HG03520 (cell line): ENCODE data around the gene DIRAS1.
"Not testable (repeated sequence)": the region's sequence is repeated elsewhere in the genome, so short reads cannot be mapped to it uniquely, and the experiment has no call there.

Experiments
- ATAC-seq: cut with Tn5 transposase; IDR thresholded peaks from one replicate; pipeline ENCODE4 v1.9.1; 2021; ENCODE audit warnings: mild to moderate bottlenecking, moderate library complexity; ENCODE audit not compliant: unreplicated experiment

The DIRAS1 gene

DNA sequence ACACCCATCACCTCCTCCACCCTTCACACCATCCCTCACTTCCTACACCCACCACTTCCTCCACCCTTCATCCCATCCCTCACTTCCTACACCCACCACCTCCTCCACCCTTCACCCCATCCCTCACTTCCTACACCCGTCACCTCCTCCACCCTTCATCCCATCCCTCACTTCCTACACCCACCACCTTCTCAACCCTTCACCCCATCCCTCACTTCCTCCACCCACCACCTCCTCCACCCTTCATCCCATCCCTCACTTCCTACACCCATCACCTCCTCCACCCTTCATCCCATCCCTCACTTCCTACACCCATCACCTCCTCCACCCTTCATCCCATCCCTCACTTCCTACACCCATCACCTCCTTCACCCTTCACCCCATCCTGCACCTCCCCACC, 7.1 kb downstream of the DIRAS1 start:
- ATAC-seq = not testable (repeated sequence)

- not testable (repeated sequence) for ATAC-seq
Observed at GRCh38 chr19:2713170-2713569, 8.0 kb downstream of the DIRAS1 start.

DNA sequence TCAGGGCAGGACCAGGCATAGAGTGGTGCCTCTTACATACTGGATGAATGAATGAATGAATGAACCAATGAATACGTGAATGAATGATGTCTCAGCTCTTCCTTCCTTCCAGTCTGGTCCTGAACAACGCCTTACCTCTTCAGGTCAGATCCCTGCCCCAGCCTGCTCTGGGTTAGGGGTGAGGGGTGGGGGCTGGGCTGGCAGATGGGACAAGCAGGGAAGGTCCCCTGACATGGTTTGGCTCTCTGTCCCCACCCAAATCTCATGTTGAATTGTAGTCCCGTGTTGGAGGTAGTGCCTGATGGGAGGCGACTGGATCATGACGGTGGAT, 9.3 kb downstream of the DIRAS1 start:
- no peak for ATAC-seq

- ATAC-seq = no peak
Observed at GRCh38 chr19:2711172-2711874, 9.8 kb downstream of the DIRAS1 start.

DNA sequence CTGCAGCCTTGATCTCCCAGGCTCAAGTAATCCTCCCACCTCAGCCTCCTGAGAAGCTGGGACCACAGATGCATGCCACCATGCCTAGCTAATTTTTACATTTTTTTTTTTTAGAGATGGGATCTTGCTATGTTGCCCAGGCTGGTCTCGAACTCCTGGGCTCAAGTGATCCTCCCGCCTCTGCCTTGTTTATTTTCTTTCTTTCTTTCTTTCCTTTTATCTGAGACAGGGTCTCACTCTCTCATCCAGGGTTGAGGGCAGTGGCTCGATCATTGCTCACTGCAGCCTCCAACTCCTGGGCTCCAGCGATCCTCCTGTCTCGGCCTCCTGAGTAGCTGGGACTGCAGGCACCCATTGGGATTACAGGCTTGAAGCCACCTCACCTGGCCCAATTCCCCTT, 14.9 kb downstream of the DIRAS1 start:
- no peak for ATAC-seq

DNA sequence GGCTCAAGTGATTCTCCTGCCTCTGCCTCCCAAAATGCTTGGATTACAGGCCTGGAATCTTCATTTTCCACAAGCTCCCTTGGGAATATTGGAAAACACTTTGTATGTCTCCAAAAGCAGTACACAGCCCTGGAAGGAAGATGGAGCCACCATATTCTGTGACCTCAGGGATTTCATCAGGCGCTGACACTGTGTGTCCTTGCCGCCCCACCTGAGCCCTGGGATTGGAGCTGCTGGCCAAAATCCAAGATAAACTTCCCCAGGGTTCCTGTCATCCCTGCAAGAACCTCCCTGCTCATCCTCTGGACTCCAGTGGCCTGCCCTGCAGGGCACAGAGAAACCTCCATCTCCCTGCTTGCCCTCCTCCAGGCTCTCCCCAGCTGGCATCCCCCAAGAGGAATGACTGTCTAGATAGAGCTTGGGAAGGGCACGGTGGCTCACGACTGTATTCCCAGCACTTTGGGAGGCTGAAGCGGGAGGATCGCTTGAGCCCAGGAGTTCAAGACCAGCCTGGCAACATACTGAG, 17.4 kb downstream of the DIRAS1 start:
- no peak for ATAC-seq

GRCh38 chr19:2703077-2703437, 18.1 kb downstream of the DIRAS1 start:
- no peak for ATAC-seq

- peak; percentile 68 for ATAC-seq
Observed at GRCh38 chr19:2702170-2703076, 18.7 kb downstream of the DIRAS1 start, which contains the start of gene GNG7. GNG7 (minus strand) TSS chr19:2702694; CDS start chr19:2520688, 182,006 bp downstream.

DNA sequence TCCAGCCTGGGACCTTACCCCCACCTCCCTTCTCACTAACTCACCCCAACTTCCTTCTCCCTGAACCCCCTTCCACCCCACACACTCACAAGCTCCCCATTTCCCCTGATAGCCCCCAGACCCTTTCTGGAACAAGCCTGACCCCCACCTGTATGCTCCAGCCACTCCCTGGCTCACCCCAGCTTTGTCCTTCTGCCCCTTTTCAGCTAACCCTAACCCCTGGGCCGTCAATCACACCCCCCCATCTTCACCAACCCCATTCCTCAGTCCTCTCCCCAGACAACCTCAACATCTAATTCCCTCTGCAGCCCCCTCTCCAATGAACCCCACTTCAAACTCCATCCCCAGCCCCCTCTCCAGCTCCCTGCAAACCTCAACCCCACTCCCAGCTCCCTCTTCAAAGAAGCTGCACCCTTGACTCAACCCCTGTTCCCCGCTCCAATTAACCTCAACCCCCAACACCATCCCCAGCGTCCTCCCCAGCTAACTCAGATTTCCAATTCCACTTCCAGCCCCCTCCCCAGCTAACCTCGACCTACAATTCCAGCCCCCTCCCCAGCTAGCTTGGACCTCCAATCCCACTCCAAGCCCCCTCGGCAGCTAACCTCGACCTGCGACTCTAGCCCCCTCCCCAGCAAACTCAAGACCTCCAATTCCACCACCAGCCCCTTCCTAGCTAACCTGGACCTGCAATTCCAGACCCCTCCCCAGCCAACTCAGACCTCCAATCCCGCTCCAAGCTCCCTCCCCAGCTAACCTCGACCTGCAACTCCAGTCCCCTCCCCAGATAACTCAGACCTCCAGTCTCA, 19.6 kb downstream of the DIRAS1 start:
- ATAC-seq = no peak

DNA sequence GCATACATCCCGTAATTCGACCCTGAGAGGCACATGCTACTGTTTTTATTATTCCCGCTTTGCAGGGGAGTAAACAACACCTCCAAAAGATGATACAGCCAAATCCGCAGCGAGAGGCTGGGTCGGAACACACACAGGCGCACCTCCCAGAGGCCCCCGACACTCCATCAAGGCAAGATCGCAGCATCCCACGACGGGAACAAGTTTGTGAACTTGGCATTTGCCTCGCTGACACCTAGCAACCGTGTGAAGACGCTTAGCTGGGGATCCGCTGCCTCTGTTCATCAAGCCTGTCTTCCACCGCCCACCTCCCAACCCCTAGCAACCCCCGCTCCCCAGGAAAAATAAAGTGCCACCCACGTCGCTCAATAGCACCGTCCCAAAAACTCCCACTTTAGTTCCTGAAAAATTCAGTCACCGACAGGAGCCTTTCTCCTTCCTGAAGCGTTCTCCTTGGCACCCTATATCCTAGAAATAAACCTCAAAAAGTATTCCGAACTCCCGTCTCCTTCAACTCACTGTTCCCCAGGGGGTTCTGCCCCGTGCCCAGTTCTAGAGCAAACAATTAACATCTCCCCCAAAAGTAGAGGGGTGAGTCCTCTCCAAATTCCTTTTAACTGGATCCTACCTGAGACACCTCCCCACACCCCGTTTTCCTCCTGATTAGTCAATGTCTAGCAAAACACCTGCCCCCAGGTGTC, 20.4 kb downstream of the DIRAS1 start:
- no peak for ATAC-seq

DNA sequence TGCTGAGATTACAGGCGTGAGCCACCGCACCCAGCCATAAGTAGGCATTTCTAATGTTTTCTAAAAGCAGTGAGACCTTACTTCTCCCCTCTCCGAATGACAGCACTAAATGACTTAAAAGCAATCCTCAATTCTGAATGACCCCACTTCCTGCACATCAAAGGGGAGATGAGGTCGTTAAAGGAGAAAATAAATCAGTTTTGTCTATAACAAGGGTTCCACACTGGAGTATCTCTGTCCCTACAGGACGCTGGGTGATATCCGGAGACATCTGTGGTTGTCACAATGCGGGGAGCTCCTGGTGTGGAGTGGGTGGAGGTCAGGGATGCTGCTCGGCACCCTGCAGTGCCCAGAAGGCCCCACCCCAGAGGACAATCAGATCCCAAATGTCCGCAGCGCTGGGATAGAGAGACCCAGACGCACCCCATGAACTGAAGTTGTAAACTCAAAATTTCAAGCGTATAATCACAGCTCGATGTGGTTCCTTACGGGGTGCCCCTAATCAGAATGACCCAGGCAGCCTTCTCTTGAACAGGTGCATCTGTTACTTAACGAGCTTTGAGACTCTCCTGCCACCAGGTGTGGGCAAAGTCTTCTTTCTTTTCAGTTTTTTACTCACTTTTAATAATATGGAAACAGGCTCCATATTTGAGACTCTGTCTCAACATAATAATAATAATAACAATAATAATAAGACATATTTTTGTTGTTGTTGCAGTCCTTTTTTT, 21.6 kb downstream of the DIRAS1 start:
- ATAC-seq = no peak

- no peak for ATAC-seq
Observed at GRCh38 chr19:2694196-2694595, 27.0 kb downstream of the DIRAS1 start.

DNA sequence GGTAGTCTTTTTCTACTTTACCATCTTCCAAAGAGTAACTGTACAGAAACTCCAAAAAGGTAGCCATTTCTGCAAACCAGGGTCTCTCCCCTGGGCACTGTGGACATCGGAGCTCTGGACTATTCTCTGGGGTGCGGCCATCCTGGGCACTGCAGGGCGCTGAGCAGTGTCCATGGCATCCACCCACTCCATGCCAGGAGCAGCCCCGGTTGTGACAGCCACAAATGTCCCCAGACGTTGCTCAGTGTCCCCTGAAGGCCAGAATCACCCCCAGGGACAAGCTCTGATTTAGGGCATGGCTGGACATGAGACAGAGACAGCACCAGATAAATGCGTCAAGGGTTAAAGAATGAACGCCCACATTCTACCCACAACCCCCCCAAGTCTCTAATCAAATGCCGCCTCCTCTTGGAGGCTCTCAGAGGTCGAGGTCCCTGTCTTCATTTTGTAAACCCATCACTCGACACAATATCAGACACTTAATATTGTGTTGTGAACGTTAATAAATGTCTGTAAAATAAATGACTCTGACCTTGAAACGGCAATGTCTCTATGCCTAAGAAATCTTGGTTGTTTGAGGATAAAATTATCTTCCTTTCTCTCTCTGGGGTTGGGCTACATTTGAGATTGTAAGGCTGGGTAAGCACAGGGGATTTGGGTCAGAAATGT, 27.5 kb downstream of the DIRAS1 start:
- ATAC-seq = no peak

- no peak for ATAC-seq
Observed at GRCh38 chr19:2691951-2692350, 29.2 kb downstream of the DIRAS1 start.

- no peak for ATAC-seq
Observed at GRCh38 chr19:2690856-2691255, 30.3 kb downstream of the DIRAS1 start.

DNA sequence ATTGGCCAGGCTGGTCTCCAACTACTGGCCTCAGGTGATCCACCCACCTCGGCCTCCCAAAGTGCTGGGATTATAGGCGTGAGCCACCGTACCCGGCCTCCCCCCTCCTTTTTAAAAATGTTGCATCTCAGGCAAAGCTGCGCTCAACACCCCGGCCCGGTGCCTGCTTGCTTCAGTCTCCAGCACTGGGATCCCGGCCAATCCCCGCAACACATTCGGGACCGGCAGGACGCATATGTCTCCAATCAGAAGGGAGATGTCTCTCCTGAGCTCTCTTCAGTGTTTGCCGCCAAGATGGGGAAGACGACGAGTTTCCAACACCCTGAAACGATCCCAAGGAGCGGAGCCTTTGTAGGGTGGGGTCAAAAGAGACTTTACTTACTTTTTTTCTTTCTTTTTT, 34.8 kb downstream of the DIRAS1 start:
- ATAC-seq = no peak

GRCh38 chr19:2685204-2685704, 35.9 kb downstream of the DIRAS1 start:
- ATAC-seq = no peak

DNA sequence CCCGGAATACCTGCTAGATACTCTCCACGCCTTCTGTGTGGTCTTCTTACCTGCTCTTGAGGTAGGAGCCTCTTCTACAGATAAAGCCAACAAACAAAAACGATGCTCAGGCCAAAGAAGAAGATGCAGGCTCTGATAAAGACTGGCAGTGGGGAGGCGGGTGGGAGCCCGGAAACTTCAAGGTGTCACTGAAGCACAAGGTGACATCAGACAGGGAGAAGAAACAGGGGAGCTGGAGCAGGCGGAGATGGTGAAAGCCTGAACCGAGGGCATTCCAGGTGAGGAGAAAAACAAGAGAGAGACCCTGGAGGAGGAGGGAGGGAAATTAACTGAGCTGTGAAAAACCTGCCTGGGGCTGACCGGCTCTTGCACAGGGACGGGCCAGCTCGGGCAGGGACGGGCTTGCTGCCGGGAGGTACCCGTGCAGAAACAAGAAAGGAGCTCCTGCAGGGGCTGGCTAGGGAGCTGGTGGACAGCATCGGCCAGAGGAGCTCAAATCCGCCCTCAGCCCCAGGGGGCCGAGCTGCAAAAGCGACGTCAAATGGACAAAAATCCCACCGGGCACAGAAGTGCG, 37.7 kb downstream of the DIRAS1 start:
- no peak for ATAC-seq

DNA sequence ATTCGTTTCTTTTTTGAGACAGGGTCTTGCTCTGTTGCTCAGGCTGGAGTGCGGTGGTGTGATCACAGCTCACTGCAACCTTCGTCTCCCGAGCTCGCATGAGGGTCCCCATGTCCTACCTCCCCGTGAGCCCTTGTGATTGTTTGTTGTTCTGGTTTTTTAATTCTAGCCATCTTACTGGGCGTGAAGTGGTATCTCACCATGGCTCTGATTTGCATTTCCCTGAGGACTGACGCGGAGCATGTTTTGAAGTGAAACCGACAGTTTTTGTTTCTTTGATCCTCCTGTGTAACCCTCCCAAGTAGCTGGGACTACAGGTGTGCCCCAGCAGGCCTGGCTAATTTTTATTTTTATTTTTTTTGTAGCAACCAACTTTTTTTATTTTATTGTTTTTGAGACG, 40.4 kb downstream of the DIRAS1 start:
- ATAC-seq = no peak
